Measurements from ENCODE around the gene C2CD2.

The C2CD2 gene

GRCh38 chr21:41886328-41886727 lies 67.5 kb downstream of the C2CD2 start:
- DNase-seq (ENCODE audit: low read depth), result no peak

DNA sequence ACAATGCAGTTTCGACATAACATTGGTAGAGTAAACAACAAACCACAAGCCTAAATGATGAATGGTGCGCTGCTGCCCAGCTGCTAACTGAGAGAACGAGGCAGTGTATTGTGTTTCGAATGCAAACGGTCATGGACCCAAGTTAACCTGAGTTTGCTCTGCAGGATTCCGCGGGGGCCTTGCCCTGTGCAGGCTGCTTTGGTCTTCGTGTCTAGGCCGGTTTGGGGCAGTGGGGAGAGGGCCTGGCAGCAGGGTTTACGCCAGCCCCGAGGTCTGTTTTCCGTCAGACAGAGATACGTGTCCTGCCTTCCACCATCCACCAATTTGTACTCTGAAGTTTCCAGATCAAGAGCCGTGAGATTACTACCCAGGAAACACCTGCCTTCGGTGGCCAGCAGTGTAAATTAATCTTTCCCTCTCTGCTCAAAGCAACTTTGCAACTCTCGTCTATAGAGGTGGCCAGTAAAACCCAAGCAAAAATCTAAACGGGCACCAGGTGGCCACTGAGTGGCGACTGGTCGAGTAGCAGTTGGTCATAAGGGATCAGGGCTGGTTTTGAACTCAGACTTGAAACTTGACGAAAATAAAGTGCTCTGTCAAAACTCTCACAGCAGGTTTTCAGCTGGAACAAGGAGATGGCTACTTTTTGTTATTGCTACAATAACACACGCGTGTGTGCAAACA lies 68.3 kb downstream of the C2CD2 start:
- no peak for DNase-seq (ENCODE audit: low read depth)

- no peak for DNase-seq (ENCODE audit: low read depth)
These were observed 69.3 kb downstream of the C2CD2 start for GRCh38 chr21:41884501-41885030.

DNA sequence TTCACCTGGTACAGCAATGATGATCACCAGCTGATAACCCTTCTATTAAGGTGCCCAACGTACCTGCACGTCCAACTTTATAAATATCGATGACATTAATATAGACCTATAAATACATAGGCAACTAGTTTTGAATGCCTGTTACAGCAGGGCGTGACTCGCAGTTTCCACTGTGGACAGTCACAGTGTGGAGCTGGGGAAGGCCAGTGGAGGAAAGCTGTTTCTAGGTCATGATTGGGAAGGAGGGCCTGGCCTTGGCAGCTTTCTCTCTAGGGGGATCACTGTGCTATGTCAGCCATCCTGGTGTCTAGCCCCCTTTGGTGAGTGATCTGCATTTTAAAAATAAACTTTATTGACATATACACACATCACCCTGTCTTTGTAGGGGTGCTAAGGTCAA lies 70.2 kb downstream of the C2CD2 start:
- DNase-seq (ENCODE audit: low read depth), result no peak

- DNase-seq (ENCODE audit: low read depth), result no peak
These were observed 72.8 kb downstream of the C2CD2 start for GRCh38 chr21:41881051-41881450.

DNA sequence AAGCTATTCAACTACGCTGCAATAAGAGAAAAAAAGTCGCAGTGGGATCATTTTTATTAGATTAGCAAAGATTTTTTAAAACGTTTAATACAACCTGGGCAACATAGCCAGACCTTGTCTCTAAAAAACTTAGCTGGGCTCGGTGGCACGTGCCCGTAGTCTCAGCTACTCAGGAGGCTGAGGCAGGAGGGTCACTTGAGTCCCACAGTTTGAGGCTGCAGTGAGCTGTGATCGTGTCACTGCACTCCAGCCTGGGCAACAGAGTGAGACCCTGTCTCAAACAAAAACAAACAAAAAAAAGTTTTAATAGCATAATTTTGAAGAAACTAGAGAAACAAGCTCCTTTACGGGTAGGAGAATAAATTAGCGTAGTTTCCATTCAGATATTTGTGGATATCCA lies 73.7 kb downstream of the C2CD2 start:
- DNase-seq (ENCODE audit: low read depth), result no peak

GRCh38 chr21:41879190-41879998 lies 74.4 kb downstream of the C2CD2 start, which contains the start of gene PRDM15:
Gene PRDM15 (minus strand): TSS chr21:41879344. CDS start chr21:41860363, 18,981 bp downstream.
- DNase-seq (ENCODE audit: low read depth), result peak; percentile 77

- peak; percentile 66 for DNase-seq (ENCODE audit: low read depth)
These were observed 75.0 kb downstream of the C2CD2 start for GRCh38 chr21:41878831-41879189.

DNA sequence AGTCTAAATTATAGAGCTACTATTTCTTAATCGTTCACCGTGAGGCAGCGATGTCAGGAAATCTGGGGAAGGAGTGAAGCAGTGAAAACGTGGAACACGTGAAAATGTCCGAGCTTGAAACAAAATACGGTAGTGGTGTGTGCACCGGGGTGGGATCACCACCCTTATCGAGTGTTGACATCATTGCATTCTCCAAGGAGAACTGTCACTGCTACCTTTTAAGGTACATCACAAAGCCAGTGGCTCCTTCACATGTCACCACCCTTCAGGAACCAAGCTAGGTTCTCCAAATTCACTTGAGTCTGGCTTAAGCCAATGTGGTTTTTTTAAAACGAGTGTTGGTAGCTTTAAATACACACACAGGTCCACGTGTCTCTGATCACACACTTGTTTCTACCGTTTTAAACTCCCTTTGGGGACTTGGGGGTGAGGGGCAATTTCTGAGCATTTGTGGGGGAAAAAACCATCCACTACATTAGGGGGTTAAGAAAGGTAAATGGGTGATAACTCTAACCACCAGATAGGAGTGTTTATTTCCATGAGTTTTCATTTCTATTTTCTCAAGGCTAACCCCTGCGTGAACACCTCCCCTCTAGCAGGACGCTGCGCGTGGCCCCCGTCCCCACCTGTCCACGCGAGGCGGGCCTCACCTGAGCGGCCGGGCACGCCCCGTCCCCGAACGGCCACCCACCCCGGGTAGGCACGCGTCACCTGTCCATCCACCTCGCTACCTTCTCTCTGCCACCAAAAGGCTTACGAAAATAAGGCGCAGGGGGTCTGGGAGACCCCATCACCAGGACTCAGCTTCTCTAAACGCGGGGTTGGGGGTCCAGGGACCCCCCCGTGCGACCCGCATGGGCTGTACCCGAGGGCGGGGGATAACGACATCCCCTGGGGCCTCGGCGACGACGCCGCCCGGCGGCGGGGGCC lies 75.7 kb downstream of the C2CD2 start:
- DNase-seq (ENCODE audit: low read depth), result no peak

GRCh38 chr21:41876928-41877652 lies 76.7 kb downstream of the C2CD2 start:
- DNase-seq (ENCODE audit: low read depth), result no peak

DNA sequence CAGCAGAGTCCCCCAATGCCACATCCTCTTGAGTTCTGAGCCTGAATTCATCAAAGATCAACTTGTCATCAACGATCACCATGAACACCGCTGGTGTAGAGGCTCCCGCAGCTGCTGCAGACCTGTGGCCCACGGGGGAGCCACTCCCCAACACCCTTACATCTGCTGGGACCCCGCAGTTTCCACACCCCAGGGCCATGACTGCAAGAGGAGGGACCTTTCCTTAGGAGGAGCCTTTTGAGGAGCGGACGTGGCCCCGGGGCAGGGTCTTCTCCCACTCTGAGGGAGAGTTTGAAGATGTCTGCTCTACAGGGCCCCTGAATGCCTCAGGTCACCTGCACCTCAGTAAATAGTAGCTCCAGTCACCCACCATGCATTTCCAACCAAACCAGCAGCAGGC lies 77.4 kb downstream of the C2CD2 start:
- no peak for DNase-seq (ENCODE audit: low read depth)

- no peak for DNase-seq (ENCODE audit: low read depth)
These were observed 78.7 kb downstream of the C2CD2 start for GRCh38 chr21:41875086-41875485.

GRCh38 chr21:41874611-41875010 lies 79.2 kb downstream of the C2CD2 start:
- DNase-seq (ENCODE audit: low read depth), result no peak

- no peak for DNase-seq (ENCODE audit: low read depth)
These were observed 80.4 kb downstream of the C2CD2 start for GRCh38 chr21:41873426-41873825.

DNA sequence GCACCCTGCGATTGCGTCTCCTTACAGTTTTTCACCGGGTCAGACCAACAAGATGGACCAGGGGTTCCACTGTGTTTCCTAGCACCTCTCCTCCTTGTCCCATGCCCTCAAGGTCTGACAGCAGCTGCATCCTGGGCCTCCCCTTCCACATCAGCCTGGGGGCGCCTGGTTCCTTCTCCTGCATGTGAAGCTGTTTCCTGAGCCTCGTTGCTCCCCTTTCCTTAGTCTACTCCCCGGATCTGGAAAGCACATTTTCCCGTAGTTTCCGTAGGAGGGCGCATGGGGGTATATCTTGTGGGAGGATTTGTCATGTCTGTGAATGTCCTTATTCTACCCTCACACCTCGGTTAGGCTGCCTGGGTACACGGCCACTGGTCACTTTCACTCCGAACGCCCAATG lies 80.8 kb downstream of the C2CD2 start:
- DNase-seq (ENCODE audit: low read depth), result no peak

- DNase-seq (ENCODE audit: low read depth), result no peak
These were observed 82.4 kb downstream of the C2CD2 start for GRCh38 chr21:41871293-41872030.

GRCh38 chr21:41869771-41870170 lies 84.0 kb downstream of the C2CD2 start:
- DNase-seq (ENCODE audit: low read depth), result no peak

DNA sequence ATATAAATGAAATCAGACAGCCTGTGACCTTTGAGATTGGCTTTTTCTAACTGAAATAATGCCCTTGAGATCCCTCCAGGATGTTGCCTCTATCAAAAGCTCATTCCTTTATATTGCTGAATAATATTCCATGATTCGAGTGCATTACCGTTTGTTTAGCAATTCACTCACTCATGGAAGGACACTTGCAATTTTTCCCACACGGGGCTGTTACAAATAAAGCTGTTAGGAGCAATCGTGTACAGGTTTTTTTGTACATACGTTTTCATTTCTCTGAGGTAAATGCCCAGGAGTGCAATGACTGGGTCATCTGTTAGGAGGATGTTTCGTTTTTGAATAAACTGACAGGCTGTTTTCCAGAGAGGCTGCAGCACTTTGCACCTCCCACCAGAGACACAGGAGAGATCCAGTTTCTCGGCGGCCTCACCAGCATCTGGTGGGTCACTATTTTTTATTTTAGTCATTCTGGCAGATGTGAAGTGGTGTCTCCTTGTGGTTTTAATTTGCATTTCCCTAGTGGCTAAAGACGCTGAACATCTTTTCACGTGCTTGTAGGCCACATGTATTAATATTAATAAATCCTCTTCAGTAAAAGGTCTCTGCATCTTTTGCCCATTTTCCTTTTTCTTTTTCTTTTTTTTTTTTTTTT lies 85.6 kb downstream of the C2CD2 start:
- DNase-seq (ENCODE audit: low read depth), result no peak

GRCh38 chr21:41867313-41867712 lies 86.5 kb downstream of the C2CD2 start:
- DNase-seq (ENCODE audit: low read depth), result no peak

GRCh38 chr21:41866274-41866809 lies 87.5 kb downstream of the C2CD2 start:
- no peak for DNase-seq (ENCODE audit: low read depth)
